Colonic mucosa (tissue), 4 donors: ENCODE measurements around the gene MET. TPM values are rescaled to one million over a fixed set of nuclear protein-coding genes. Genes with fewer than 3 reads are reported as not detected.

Experiments used
- DNase-seq: peaks from one replicate; pipeline ENCODE4 v3.0.0-alpha.2; 2020
- H3K27ac ChIP-seq: fragments of 200-600 bp; one replicate; pipeline ENCODE4 v1.8.0; 2021
- H3K27me3 ChIP-seq: fragments of 200-600 bp; one replicate; pipeline ENCODE4 v1.8.0; 2021
- H3K36me3 ChIP-seq: fragments of 200-600 bp; one replicate; pipeline ENCODE4 v1.8.0; 2021
- H3K4me1 ChIP-seq: fragments of 200-600 bp; one replicate; pipeline ENCODE4 v1.8.0; 2021; ENCODE audit warnings: mild to moderate bottlenecking
- H3K4me3 ChIP-seq: fragments of 200-600 bp; one replicate; pipeline ENCODE4 v1.8.0; 2021
- H3K9ac ChIP-seq, 2 donors: one replicate each; pipeline ENCODE4 v1.7.0; 2013; ENCODE audit warnings: control low read depth in 2 of 2, low read depth in 2 of 2, low read length in 2 of 2
- H3K9me3 ChIP-seq: fragments of 200-600 bp; one replicate; pipeline ENCODE4 v1.8.0; 2021
- CTCF ChIP-seq: fragments of 200-600 bp; IDR thresholded peaks from one replicate; pipeline ENCODE4 v1.8.0; 2022; ENCODE audit warnings: antibody characterized with exemption, mild to moderate bottlenecking
- intact Hi-C: fragments of 100-400 bp; cut with DNase I; formaldehyde crosslinking; loops from one replicate; pipeline ENCODE4 v1.14.1; 2022
- total RNA-seq, 2 donors: library from RNA; stranded (reverse); fragmentation: NEBNext Ultra II Directional in 1 of 2; extraction: Animal tissue kit (Norgen Biotek cat#: 25700) in 1 of 2; gene quantifications; one replicate each; pipeline ENCODE4 v1.2.1, GENCODE V29; 2021
- donor health status: healthy.
- donor health status: DM: no; HTN: no; CAD: no.
- donor health status: DM: no; HTN: no; CAD: no.

MET gene
- total RNA-seq, 2 donors from 2014 or later: 38.3 to 45.3 TPM

GRCh38 chr7:116779931-116780330 lies 107.9 kb downstream of the MET start:
- no peak for TF ChIP-seq CTCF
- Histone ChIP-seq H3K27me3 (no peaks in the 10 kb centered on the region), H3K4me3 (no peak overlapping the region), H3K27ac (peak overlapping the region; percentile 44), H3K9ac (no peak overlapping the region), H3K4me1 (peaks cover 15% of the 10 kb centered on the region), H3K36me3 (no peaks in the 10 kb centered on the region), H3K9me3 (no peaks in the 10 kb centered on the region)
- intact Hi-C loops: no loop called here
- DNase-seq: no peak

- no peaks in the 10 kb centered on the region for H3K9me3 ChIP-seq
- no peak overlapping the region for H3K4me3 ChIP-seq
- peak overlapping the region in 1 of 2 donors; percentile 7 for H3K9ac ChIP-seq
- no peak for TF ChIP-seq CTCF
- intact Hi-C loops: no loop called here
- H3K27ac ChIP-seq: peak overlapping the region; percentile 44
- no peaks in the 10 kb centered on the region for H3K27me3 ChIP-seq
- no peaks in the 10 kb centered on the region for H3K36me3 ChIP-seq
- DNase-seq: no peak
- H3K4me1 ChIP-seq: peaks cover 15% of the 10 kb centered on the region
Measured at GRCh38 chr7:116780521-116780920, 108.5 kb downstream of the MET start.

GRCh38 chr7:116780966-116781365 lies 109.0 kb downstream of the MET start:
- DNase-seq: peak; percentile 73
- no peak for TF ChIP-seq CTCF
- H3K9me3 ChIP-seq: no peaks in the 10 kb centered on the region
- H3K4me3 ChIP-seq: no peak overlapping the region
- peak overlapping the region; percentile 44 for H3K27ac ChIP-seq
- no peaks in the 10 kb centered on the region for H3K27me3 ChIP-seq
- intact Hi-C loops: no loop called here
- H3K9ac ChIP-seq: peak overlapping the region in 1 of 2 donors; percentile 7
- H3K4me1 ChIP-seq: peaks cover 15% of the 10 kb centered on the region
- H3K36me3 ChIP-seq: no peaks in the 10 kb centered on the region

- TF ChIP-seq CTCF: no peak
- no peak for DNase-seq
- Histone ChIP-seq H3K9me3 (no peaks in the 10 kb centered on the region), H3K4me3 (no peak overlapping the region), H3K36me3 (no peaks in the 10 kb centered on the region), H3K27ac (peak overlapping the region; percentile 44), H3K27me3 (no peaks in the 10 kb centered on the region), H3K4me1 (peaks cover 15% of the 10 kb centered on the region), H3K9ac (no peak overlapping the region)
- intact Hi-C loops: no loop called here
Measured at GRCh38 chr7:116781584-116781983, 109.6 kb downstream of the MET start.

GRCh38 chr7:116782177-116782711 lies 110.2 kb downstream of the MET start:
- H3K27me3 ChIP-seq: no peaks in the 10 kb centered on the region
- H3K36me3 ChIP-seq: no peaks in the 10 kb centered on the region
- H3K4me3 ChIP-seq: no peak overlapping the region
- DNase-seq: no peak
- no peaks in the 10 kb centered on the region for H3K9me3 ChIP-seq
- no peak overlapping the region for H3K27ac ChIP-seq
- intact Hi-C loops: no loop called here
- no peak for TF ChIP-seq CTCF
- H3K4me1 ChIP-seq: peaks cover 15% of the 10 kb centered on the region
- H3K9ac ChIP-seq: no peak overlapping the region
